Stimulated activated naive B cell treated with anti-CD40 and anti-IgM and Interleukin-4, amounts not matched to agents 10 μg/mL and 1 μg/mL and 100 μg/mL, for 72 hours (primary cell): ENCODE measurements around the gene CYP2W1.
"Not testable (repeated sequence)": the region's sequence is repeated elsewhere in the genome, so short reads cannot be mapped to it uniquely, and the experiment has no call there.

Experiments
- ATAC-seq, 2 donors: fragments of 150-1000 bp; cut with Tn5 transposase; replicated peaks; 2 replicates each; pipeline ENCODE4 v1.10.0; 2021; ENCODE audit warnings: moderate library complexity in 1 of 2
- DNase-seq: peaks from one replicate; pipeline ENCODE4 v3.0.0; 2021
- H3K27ac Mint-ChIP-seq: one replicate; pipeline ENCODE4 v1.8.0; 2022; ENCODE audit warnings: mild to moderate bottlenecking, mixed read lengths
- H3K27me3 Mint-ChIP-seq, 2 donors: one replicate each; pipeline ENCODE4 v1.8.0; 2022; ENCODE audit warnings: mixed read lengths in 2 of 2
- H3K36me3 Mint-ChIP-seq, 2 donors: one replicate each; pipeline ENCODE4 v1.8.0; 2022; ENCODE audit warnings: mixed read lengths in 2 of 2, mild to moderate bottlenecking in 1 of 2
- H3K4me1 Mint-ChIP-seq, 2 donors: one replicate each; pipeline ENCODE4 v1.8.0; 2022; ENCODE audit warnings: mixed read lengths in 2 of 2, mild to moderate bottlenecking in 1 of 2
- H3K4me3 Mint-ChIP-seq, 2 donors: one replicate each; pipeline ENCODE4 v1.8.0; 2022; ENCODE audit warnings: mild to moderate bottlenecking in 2 of 2, mixed read lengths in 2 of 2, moderate library complexity in 1 of 2
- H3K9me3 Mint-ChIP-seq, 2 donors: one replicate each; pipeline ENCODE4 v1.8.0; 2022; ENCODE audit warnings: mixed read lengths in 2 of 2, mild to moderate bottlenecking in 1 of 2

The CYP2W1 gene

GRCh38 chr7:999149-999879 is 16.3 kb downstream of the CYP2W1 start:
- no peaks in the 10 kb centered on the region for H3K9me3 Mint-ChIP-seq
- peak overlapping the region; percentile 52 for H3K27ac Mint-ChIP-seq

GRCh38 chr7:999941-1000935 is 17.3 kb downstream of the CYP2W1 start:
- peak overlapping the region; percentile 56 for H3K27ac Mint-ChIP-seq
- H3K4me1 Mint-ChIP-seq, result peaks cover 23 to 34% of the 10 kb centered on the region in 2 donors
- H3K27me3 Mint-ChIP-seq, result no peaks in the 10 kb centered on the region
- DNase-seq (no peak), ATAC-seq (peak; percentile 28 to 36)
- H3K4me3 Mint-ChIP-seq, result no peak overlapping the region
- peaks cover 40 to 46% of the 10 kb centered on the region in 2 donors for H3K36me3 Mint-ChIP-seq
- H3K9me3 Mint-ChIP-seq, result no peaks in the 10 kb centered on the region

More at GRCh38 chr7:999149-999879, 16.3 kb downstream of the CYP2W1 start:
- DNase-seq, result no peak
- Mint-ChIP-seq H3K4me3 (no peak overlapping the region), H3K4me1 (peaks cover 18 to 30% of the 10 kb centered on the region in 2 donors), H3K27me3 (no peaks in the 10 kb centered on the region), H3K36me3 (peaks cover 36 to 46% of the 10 kb centered on the region in 2 donors)
- ATAC-seq, result no peak

GRCh38 chr7:1001069-1001770 is 18.2 kb downstream of the CYP2W1 start:
- ATAC-seq, H3K9me3 Mint-ChIP-seq: not testable (repeated sequence)
- H3K27ac Mint-ChIP-seq, result peak overlapping the region; percentile 94

GRCh38 chr7:1002026-1002425 is 19.0 kb downstream of the CYP2W1 start:
- not testable (repeated sequence) for DNase-seq, H3K4me3 Mint-ChIP-seq, ATAC-seq, H3K27me3 Mint-ChIP-seq, H3K9me3 Mint-ChIP-seq
- peaks cover 28 to 36% of the 10 kb centered on the region in 2 donors for H3K4me1 Mint-ChIP-seq
- H3K27ac Mint-ChIP-seq, result peak overlapping the region; percentile 9
- peaks cover 45 to 51% of the 10 kb centered on the region in 2 donors for H3K36me3 Mint-ChIP-seq

More at GRCh38 chr7:1001069-1001770, 18.2 kb downstream of the CYP2W1 start:
- Mint-ChIP-seq H3K4me1 (peaks cover 27 to 36% of the 10 kb centered on the region in 2 donors), H3K4me3 (peak overlapping the region in 1 of 2 donors; percentile 48), H3K36me3 (peaks cover 45 to 50% of the 10 kb centered on the region in 2 donors)
- not testable (repeated sequence) for H3K27me3 Mint-ChIP-seq, DNase-seq

GRCh38 chr7:1002445-1002844 is 19.5 kb downstream of the CYP2W1 start:
- not testable (repeated sequence) for H3K9me3 Mint-ChIP-seq, H3K4me3 Mint-ChIP-seq

GRCh38 chr7:1004018-1004852 is 21.3 kb downstream of the CYP2W1 start:
- H3K4me1 Mint-ChIP-seq, result peaks cover 33 to 36% of the 10 kb centered on the region in 2 donors
- DNase-seq (peak; percentile 71), ATAC-seq (peak; percentile 93 to 94)
- peak overlapping the region; percentile 58 to 66 for H3K4me3 Mint-ChIP-seq
- H3K27me3 Mint-ChIP-seq, result no peaks in the 10 kb centered on the region
- H3K9me3 Mint-ChIP-seq, result no peaks in the 10 kb centered on the region
- H3K36me3 Mint-ChIP-seq, result peaks cover 43 to 50% of the 10 kb centered on the region in 2 donors
- peak overlapping the region; percentile 92 for H3K27ac Mint-ChIP-seq

More at GRCh38 chr7:1002445-1002844, 19.5 kb downstream of the CYP2W1 start:
- H3K36me3 Mint-ChIP-seq, result peaks cover 44 to 48% of the 10 kb centered on the region in 2 donors
- H3K27me3 Mint-ChIP-seq, DNase-seq, H3K27ac Mint-ChIP-seq, ATAC-seq: not testable (repeated sequence)
- H3K4me1 Mint-ChIP-seq, result peaks cover 28 to 36% of the 10 kb centered on the region in 2 donors

- Mint-ChIP-seq H3K27ac (no peak overlapping the region), H3K27me3 (no peaks in the 10 kb centered on the region), H3K4me1 (peaks cover 28 to 32% of the 10 kb centered on the region in 2 donors), H3K4me3 (no peak overlapping the region), H3K36me3 (peaks cover 46 to 52% of the 10 kb centered on the region in 2 donors), H3K9me3 (no peaks in the 10 kb centered on the region)
- DNase-seq, result no peak
- no peak for ATAC-seq
Observed at GRCh38 chr7:1005303-1005702, 22.3 kb downstream of the CYP2W1 start.

DNA sequence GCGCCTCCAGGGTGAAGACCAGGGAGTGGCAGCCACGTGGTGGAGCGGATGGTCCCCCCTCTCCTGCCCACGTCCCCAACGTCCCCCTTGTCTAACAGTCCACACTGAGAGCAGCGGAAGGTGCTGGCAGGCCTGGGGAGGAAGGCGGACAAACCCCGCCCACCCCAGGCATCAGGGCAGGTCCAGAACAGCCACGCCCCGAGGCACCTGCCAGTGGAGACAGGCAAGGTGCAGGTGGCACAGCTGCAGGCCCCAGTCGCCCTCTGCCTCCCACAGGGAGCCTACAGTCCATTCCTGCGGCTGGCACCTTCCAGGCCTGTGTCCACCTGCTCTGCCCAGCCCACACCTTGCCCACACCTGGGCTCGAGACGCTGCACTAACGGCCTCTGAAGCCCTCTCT is 24.9 kb downstream of the CYP2W1 start:
- Mint-ChIP-seq H3K27ac (no peak overlapping the region), H3K4me1 (peaks cover 30% of the 10 kb centered on the region in 2 donors), H3K27me3 (no peaks in the 10 kb centered on the region), H3K36me3 (peaks cover 37 to 42% of the 10 kb centered on the region in 2 donors), H3K4me3 (no peak overlapping the region), H3K9me3 (no peaks in the 10 kb centered on the region)
- ATAC-seq (no peak), DNase-seq (no peak)

- ATAC-seq, result no peak
- H3K4me1 Mint-ChIP-seq, result peaks cover 30 to 32% of the 10 kb centered on the region in 2 donors
- H3K4me3 Mint-ChIP-seq, result no peak overlapping the region
- no peak for DNase-seq
- H3K9me3 Mint-ChIP-seq, result no peaks in the 10 kb centered on the region
- peak overlapping the region; percentile 27 for H3K27ac Mint-ChIP-seq
- peaks cover 37 to 45% of the 10 kb centered on the region in 2 donors for H3K36me3 Mint-ChIP-seq
- no peaks in the 10 kb centered on the region for H3K27me3 Mint-ChIP-seq
Observed at GRCh38 chr7:1008733-1009363, 25.9 kb downstream of the CYP2W1 start.

DNA sequence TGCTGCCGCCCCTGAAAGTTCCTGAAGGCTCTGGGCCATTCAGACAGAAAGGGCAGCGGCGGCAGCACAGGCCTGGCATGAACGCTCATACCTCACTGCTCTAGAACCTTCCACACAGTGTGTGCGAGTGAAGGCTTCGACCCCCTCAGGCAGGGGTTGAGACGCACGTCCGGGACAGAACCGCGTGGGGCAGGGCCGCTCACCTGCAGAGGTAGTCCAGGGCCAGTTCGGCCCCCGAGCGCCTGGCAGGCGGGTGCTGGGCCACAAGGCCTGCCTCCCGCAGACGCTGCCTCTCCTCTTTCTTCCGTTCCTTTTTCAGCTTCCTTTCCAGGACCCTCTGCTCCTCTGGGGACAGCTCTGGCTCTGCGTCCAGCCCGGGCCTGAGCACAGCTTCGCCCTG is 26.8 kb downstream of the CYP2W1 start:
- Mint-ChIP-seq H3K36me3 (peaks cover 32 to 42% of the 10 kb centered on the region in 2 donors), H3K27ac (peak overlapping the region; percentile 10), H3K4me1 (peaks cover 24 to 28% of the 10 kb centered on the region in 2 donors), H3K9me3 (no peaks in the 10 kb centered on the region), H3K27me3 (no peaks in the 10 kb centered on the region), H3K4me3 (no peak overlapping the region)
- DNase-seq, result no peak
- no peak for ATAC-seq

GRCh38 chr7:1010226-1010625 is 27.2 kb downstream of the CYP2W1 start:
- Mint-ChIP-seq H3K27me3 (no peaks in the 10 kb centered on the region), H3K36me3 (peaks cover 29 to 45% of the 10 kb centered on the region in 2 donors), H3K27ac (no peak overlapping the region), H3K4me3 (no peak overlapping the region), H3K4me1 (peaks cover 22 to 28% of the 10 kb centered on the region in 2 donors), H3K9me3 (no peaks in the 10 kb centered on the region)
- ATAC-seq (no peak), DNase-seq (no peak)

DNA sequence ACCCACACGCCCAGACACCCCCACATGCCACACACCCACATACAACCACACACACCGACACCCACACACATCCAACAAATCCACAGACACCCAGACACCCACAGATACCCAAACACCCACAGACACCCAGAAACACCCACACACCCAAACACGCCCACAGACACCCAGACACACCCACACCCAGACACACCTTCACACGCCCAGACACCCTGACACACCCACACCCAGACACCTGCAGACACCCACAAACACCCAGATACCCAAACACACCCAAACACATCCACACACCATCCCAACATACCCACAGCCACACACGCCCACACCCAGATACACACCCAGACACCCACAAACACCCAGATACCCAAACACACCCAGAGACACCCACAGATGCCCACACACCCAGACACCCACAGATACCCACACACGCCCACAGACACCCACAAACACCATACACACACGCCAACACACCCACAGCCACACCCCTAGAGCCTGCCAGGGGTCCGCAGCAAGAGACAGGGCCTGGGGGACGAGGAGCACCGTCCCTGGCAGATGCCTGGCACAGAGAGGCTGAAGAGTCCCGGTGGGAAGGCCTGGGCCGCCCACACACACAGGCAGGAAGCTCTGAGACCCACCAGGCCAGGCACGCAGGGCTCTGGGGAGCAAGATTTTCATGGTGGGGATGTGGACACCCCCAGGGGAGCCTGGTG is 28.5 kb downstream of the CYP2W1 start:
- ATAC-seq (peak; percentile 42 to 57), DNase-seq (no peak)
- no peaks in the 10 kb centered on the region for H3K9me3 Mint-ChIP-seq
- peak overlapping the region; percentile 92 for H3K27ac Mint-ChIP-seq
- H3K4me1 Mint-ChIP-seq, result peaks cover 18 to 29% of the 10 kb centered on the region in 2 donors
- no peaks in the 10 kb centered on the region for H3K27me3 Mint-ChIP-seq
- H3K36me3 Mint-ChIP-seq, result peaks cover 23 to 38% of the 10 kb centered on the region in 2 donors
- H3K4me3 Mint-ChIP-seq, result peak overlapping the region; percentile 2 to 68
